Ectodermal cell (in vitro differentiated cells): ENCODE results near the gene C1orf226.
"Not testable (repeated sequence)": the region's sequence is repeated elsewhere in the genome, so short reads cannot be mapped to it uniquely, and the experiment has no call there.

Experiments
- H3K27ac ChIP-seq: 2 replicates; pipeline ENCODE4 v1.7.0; 2013; ENCODE audit warnings: mild to moderate bottlenecking, low read depth, low read length; ENCODE audit not compliant: insufficient read depth, poor library complexity, severe bottlenecking
- H3K27me3 ChIP-seq: 2 replicates; pipeline ENCODE4 v1.7.0; 2013; ENCODE audit warnings: mild to moderate bottlenecking, low read length; ENCODE audit not compliant: insufficient read depth, control insufficient read depth, poor library complexity, severe bottlenecking
- H3K36me3 ChIP-seq: one replicate; pipeline ENCODE4 v1.7.0; 2013; ENCODE audit warnings: low read length; ENCODE audit not compliant: control insufficient read depth, insufficient read depth
- H3K4me1 ChIP-seq: one replicate; pipeline ENCODE4 v1.7.0; 2013; ENCODE audit warnings: low read length; ENCODE audit not compliant: control insufficient read depth, insufficient read depth
- H3K4me3 ChIP-seq: 2 replicates; pipeline ENCODE4 v1.7.0; 2013; ENCODE audit warnings: low read depth, low read length, control low read depth; ENCODE audit not compliant: insufficient read depth
- H3K9me3 ChIP-seq: 2 replicates; pipeline ENCODE4 v1.7.0; 2013; ENCODE audit warnings: mild to moderate bottlenecking, low read length, moderate library complexity; ENCODE audit not compliant: control insufficient read depth
- WGBS, 2 experiments: methylation state at CpG; one replicate each; pipeline ENCODE4 v1.1.7; 2013; ENCODE audit warnings: missing lambda C conversion rate in 2 of 2; 5-methylcytosine and 5-hydroxymethylcytosine counted together

C1orf226 gene

DNA sequence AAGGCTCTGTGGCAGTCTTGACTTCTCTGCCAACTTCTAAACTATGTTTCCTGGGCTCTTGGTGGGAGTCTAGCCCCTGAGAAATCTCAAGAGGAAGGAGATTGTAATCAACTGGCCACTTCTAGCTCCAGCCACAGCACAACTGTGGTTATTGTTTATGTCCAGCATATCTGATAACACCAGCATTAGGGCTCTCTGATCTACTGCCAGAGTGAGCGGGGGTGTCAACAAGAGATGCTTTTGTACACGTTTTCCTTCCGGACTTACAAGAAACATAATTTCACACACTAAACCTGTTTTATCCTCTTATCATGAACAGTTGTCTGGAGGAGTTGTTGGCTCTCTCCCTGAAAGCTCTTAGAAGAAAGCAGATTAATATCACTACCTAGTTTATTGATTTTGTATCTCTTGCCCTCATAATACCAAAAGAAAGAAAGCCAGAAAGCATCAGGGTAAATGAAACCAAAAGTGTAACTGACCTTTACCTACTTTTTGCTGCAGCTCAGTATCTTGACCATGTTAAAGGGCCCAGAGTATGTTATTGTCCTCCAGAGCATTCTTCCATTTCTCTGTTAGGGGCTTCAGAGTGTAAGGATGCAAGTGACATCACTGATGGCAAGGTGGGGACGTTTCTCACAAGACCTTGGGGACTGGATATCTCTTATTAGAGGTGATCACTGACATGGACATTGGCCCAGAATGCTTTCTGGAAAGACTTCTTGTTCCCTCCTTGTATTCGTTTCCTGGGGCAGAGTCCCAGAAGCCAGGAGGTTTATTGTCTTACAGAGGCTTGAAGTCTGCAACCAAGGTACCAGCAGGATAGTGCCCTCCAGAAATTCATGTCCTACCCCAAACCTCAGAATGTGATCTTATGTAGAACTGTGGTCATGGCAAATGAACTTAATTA is 40.0 kb downstream of the C1orf226 start:
- Histone ChIP-seq H3K36me3 (no peaks in the 10 kb centered on the region), H3K27me3 (no peaks in the 10 kb centered on the region), H3K27ac (no peak overlapping the region), H3K4me1 (no peaks in the 10 kb centered on the region), H3K9me3 (no peaks in the 10 kb centered on the region), H3K4me3 (no peak overlapping the region)
- WGBS, 2 experiments = 83 to 92% methylated on average over 5 of the region's 5 CpGs

- Histone ChIP-seq H3K27ac (no peak overlapping the region), H3K4me1 (no peaks in the 10 kb centered on the region), H3K9me3 (no peaks in the 10 kb centered on the region), H3K4me3 (no peak overlapping the region), H3K27me3 (no peaks in the 10 kb centered on the region), H3K36me3 (no peaks in the 10 kb centered on the region)
- WGBS, 2 experiments = 91 to 92% methylated on average over 10 of the region's 10 CpGs
Measured at GRCh38 chr1:162422662-162423375, 41.3 kb downstream of the C1orf226 start.

DNA sequence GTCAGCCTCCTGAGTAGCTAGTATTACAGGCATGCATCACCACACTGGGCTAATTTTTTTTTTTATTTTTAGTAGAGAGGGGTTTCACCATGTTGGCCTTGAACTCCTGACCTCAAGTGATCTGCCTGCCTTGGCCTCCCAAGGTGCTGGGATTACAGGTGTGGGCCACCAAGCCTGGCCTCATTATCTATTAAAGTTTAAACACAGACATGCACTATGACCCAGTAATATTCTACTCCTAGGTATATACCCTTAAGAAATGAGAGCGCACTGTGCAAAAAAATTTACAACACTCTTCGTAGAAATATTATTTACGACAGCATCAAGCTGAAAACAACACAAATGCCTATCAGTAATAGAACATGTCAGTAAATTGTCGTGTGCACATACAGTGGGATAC is 49.1 kb downstream of the C1orf226 start:
- Histone ChIP-seq H3K9me3 (no peaks in the 10 kb centered on the region), H3K27ac (no peak overlapping the region), H3K4me3 (no peak overlapping the region), H3K4me1 (no peaks in the 10 kb centered on the region), H3K36me3 (no peaks in the 10 kb centered on the region), H3K27me3 (no peaks in the 10 kb centered on the region)
- WGBS, 2 experiments = 93 to 96% methylated on average over 4 of the region's 4 CpGs

DNA sequence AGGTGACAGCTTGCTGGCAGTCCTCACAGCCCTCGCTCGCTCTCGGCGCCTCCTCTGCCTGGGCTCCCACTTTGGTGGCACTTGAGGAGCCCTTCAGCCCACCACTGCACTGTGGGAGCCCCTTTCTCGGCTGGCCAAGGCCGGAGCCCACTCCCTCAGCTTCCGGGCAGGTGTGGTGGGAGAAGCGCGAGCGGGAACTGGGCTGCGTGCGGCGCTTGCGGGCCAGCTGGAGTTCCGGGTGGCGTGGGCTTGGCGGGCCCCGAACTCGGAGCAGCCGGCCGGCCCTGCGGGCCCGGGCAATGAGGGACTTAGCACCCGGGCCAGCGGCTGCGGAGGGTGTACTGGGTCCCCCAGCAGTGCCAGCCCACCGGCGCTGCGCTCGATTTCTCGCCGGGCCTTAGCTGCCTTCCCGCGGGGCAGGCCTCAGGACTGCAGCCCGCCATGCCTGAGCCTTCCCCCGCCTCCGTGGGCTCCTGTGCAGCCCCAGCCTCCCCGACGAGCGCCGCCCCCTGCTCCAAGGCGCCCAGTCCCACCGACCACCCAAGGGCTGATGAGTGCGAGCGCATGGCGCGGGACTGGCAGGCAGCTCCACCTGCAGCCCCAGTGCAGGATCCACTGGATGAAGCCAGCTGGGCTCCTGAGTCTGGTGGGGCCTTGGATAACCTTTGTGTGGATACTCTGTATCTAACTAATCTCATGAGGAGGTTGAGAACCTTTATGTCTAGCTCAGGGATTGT is 51.6 kb downstream of the C1orf226 start:
- H3K27me3 ChIP-seq, H3K4me3 ChIP-seq, H3K27ac ChIP-seq, H3K36me3 ChIP-seq, H3K4me1 ChIP-seq, H3K9me3 ChIP-seq: not testable (repeated sequence)
- 95% methylated on average over 47 of the region's 47 CpGs for WGBS, 2 experiments
